Fibroblast of pulmonary artery (primary cell): Measurements from ENCODE around the gene PSAP.

Experiments
- DNase-seq: peaks from one replicate; pipeline ENCODE4 v3.0.0-alpha.2; 2010; ENCODE audit warnings: low read depth
- H3K4me3 ChIP-seq: replicated peaks from 2 replicates; pipeline ENCODE4 v1.5.1; 2011; ENCODE audit warnings: low read depth, mild to moderate bottlenecking, control low read depth, low read length, moderate library complexity
- TF ChIP-seq, protein P1 (sequence below): IDR thresholded peaks from 2 replicates; pipeline ENCODE4 v1.5.1; 2011; ENCODE audit warnings: mild to moderate bottlenecking, control low read depth, low read length, inconsistent platforms; ENCODE audit errors: missing control alignments

PSAP gene

DNA sequence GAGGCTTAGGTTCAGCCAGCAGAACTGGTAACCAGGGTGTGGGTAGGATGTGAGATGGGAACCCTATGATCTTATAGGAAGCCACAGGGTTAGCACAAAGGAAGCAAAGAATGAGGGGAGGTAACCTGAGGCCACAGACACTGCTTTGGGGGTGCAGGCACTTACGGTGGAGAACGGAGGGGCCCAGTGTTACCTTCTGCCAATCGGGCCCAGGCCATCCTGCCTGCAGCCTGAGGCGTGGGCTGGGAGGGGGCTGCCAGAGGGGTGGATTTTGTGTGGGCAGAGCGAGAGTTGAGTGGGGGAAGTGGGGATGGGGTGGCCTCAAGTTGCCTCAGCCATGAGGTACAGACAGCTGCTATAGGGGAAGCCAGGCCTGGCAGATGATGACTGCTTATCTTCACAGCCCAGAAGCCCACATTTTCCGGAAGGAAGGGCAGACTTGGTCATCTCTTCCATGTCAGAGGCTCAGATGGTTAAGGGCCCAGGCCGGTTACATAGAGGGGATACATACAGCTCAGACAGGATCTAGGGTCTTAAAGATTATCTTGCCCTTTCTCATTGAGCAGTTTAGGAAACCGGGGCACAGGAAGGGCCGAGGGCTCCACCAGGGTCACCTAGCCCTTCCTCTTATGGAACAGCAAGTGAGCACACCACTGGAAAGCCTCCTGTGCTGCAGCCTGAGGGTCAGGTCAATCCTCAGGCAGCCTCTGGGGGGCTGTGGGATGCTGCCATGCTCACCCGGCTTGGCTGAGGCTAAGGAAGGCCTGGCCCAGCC is 53.3 kb downstream of the PSAP start:
- DNase-seq, result no peak
- TF ChIP-seq, protein P1, sequence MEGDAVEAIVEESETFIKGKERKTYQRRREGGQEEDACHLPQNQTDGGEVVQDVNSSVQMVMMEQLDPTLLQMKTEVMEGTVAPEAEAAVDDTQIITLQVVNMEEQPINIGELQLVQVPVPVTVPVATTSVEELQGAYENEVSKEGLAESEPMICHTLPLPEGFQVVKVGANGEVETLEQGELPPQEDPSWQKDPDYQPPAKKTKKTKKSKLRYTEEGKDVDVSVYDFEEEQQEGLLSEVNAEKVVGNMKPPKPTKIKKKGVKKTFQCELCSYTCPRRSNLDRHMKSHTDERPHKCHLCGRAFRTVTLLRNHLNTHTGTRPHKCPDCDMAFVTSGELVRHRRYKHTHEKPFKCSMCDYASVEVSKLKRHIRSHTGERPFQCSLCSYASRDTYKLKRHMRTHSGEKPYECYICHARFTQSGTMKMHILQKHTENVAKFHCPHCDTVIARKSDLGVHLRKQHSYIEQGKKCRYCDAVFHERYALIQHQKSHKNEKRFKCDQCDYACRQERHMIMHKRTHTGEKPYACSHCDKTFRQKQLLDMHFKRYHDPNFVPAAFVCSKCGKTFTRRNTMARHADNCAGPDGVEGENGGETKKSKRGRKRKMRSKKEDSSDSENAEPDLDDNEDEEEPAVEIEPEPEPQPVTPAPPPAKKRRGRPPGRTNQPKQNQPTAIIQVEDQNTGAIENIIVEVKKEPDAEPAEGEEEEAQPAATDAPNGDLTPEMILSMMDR, result no peak
- H3K4me3 ChIP-seq, result no peak overlapping the region

DNA sequence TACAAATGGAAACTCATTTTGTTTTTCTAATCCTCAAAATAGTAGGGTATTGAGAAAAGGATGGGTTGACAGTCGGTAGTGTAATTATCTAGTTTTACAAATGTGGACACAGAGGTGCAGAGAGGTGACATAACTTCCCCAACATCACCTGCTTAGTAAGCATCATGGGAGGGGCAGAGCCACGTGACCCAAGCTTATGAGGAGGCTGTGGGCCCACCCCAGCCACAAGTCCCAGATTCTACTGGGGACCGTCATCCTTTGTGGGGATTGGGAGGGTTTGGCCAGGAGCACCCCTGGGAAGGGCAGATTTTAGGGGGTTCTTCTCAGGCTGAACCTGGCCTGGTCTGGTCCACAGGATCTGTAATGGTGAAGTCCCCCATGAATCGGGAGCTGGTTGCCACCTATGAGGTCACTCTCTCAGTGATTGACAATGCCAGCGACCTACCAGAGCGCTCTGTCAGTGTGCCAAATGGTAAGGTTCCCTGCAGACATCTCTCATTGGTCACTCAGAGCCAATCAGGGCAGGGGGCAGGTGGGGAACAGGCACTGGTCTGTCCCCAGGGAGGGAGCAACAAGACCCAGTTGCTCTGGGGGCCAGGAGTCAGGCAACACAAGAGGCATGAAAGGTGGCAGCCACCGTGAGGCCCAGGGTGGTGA is 54.2 kb downstream of the PSAP start:
- TF ChIP-seq, protein P1, result no peak
- H3K4me3 ChIP-seq, result no peak overlapping the region
- no peak for DNase-seq

DNA sequence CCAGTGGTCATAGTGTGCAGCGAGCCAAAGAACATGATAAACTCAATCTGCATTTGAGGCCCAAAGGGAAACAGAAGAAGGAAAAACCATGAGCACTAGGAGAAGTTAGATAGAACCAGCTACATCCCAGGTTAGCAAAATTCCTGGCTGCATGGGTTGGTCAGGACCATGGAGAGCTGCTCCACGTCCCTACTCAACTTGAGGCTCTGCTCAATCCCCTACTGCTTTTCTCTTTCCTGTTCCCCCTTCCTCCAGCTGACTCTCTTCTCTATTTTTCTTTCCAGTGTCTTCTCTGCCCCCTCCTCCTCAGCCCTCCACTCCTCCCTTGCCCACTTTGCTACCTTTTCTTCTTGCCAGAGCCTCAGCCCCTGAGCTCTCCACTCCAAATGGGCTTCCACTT is 55.8 kb downstream of the PSAP start:
- peak; percentile 50 for DNase-seq
- no peak overlapping the region for H3K4me3 ChIP-seq
- TF ChIP-seq, protein P1, result no peak

DNA sequence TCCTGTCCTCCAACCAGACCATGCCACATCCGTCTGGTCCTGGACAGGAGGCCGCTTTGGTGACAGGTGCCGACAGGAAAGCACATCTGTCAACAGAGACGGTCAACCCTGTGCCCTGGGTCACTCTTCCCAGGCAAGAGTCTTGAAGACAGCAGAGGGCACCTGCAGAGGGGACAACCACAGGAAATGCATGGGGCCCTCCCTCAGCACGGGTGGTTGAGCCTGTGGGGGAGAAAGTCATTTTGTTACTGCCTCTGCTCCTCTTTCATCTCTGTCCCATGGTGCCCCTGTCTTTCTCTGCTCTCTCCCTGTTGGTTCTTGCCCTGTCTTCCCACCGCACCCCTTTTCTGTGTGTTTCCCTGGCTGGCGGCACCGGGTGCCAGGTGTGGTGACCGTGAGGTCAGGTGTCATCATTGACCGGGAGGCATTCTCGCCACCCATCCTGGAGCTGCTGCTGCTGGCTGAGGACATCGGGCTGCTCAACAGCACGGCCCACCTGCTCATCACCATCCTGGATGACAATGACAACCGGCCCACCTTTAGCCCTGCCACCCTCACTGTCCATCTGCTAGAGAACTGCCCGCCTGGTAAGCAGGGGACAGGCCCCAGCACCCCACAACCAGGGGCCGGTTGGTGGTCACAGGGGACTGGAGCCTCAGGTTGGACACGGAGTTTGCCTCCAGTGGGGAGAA is 60.2 kb downstream of the PSAP start:
- no peak overlapping the region for H3K4me3 ChIP-seq
- TF ChIP-seq, protein P1, result no peak
- DNase-seq, result no peak

DNA sequence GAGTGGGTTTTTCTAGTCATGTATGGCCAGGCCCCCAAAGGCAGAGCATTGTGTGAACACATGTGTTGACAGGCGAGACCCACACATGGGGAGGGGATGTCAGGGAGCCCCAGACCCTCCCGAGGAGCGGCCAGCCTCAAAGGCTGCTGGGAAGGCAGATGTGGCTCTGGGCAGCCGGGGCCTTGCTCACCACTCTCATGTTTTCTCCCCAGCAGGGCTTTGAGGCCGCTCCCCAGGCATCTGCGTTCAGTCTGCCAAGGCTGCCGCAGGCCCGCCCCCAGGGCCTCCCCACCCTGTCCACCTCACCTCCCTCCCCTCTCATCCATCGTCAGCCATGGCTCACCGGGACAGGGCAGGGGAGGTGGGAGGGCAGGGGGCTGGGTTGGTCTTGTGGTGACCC is 61.2 kb downstream of the PSAP start:
- no peak overlapping the region for H3K4me3 ChIP-seq
- TF ChIP-seq, protein P1, result no peak
- no peak for DNase-seq

DNA sequence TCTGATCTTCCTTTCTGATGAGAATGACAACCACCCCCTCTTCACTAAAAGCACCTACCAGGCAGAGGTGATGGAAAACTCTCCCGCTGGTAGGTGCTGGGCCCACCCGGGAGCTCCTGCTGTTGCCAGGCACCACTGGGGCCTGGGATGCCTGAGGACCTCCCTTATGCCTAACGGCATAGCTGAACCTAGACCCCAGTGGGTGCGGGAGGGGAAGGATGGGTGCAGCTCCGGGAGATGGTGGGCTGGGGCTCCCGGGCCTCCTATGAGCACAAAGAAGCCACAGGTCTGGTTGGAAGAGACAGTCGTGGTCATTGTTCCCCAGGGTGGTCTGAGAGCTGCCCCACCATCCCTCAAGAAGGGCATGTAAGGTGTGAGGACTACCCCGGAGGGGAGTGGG is 62.1 kb downstream of the PSAP start:
- H3K4me3 ChIP-seq, result no peak overlapping the region
- TF ChIP-seq, protein P1, result no peak
- DNase-seq, result no peak
